Stimulated activated CD4-positive, alpha-beta T cell treated with anti-CD3 and anti-CD28 coated beads, Interleukin-12 subunit alpha, Interleukin-12 subunit beta, amount 100 ng/mL, for 48 hours (primary cell): ENCODE data around the gene UBN1.

Experiments
- DNase-seq, 3 donors: peaks; one replicate each; pipeline ENCODE4 v3.0.0-alpha.2; 2020; ENCODE audit warnings: low read depth in 2 of 3, low spot score in 1 of 3

The UBN1 gene

GRCh38 chr16:4820652-4821051, 26.6 kb upstream of the UBN1 start:
- no peak for DNase-seq

- no peak for DNase-seq
Measured at GRCh38 chr16:4825196-4825595, 22.1 kb upstream of the UBN1 start.

GRCh38 chr16:4826526-4826925, 20.8 kb upstream of the UBN1 start:
- no peak for DNase-seq

- no peak for DNase-seq
Measured at GRCh38 chr16:4826980-4827379, 20.3 kb upstream of the UBN1 start.

- no peak for DNase-seq
Measured at GRCh38 chr16:4828567-4829321, 18.5 kb upstream of the UBN1 start.

- no peak for DNase-seq
Measured at GRCh38 chr16:4830408-4830807, 16.9 kb upstream of the UBN1 start.

GRCh38 chr16:4831616-4832015, 15.7 kb upstream of the UBN1 start:
- DNase-seq = no peak

GRCh38 chr16:4832698-4833343, 14.5 kb upstream of the UBN1 start:
- DNase-seq = no peak

GRCh38 chr16:4833584-4833983, 13.7 kb upstream of the UBN1 start:
- no peak for DNase-seq

GRCh38 chr16:4836727-4837126, 10.6 kb upstream of the UBN1 start:
- no peak for DNase-seq

- no peak for DNase-seq
Measured at GRCh38 chr16:4837733-4838501, 9.4 kb upstream of the UBN1 start.

- DNase-seq = no peak
Measured at GRCh38 chr16:4839942-4840341, 7.3 kb upstream of the UBN1 start.

- DNase-seq = no peak
Measured at GRCh38 chr16:4840984-4841383, 6.3 kb upstream of the UBN1 start.

- peak in 1 of 3 donors; percentile 3 for DNase-seq
Measured at GRCh38 chr16:4846503-4846900, 779 bp upstream of the UBN1 start.

- DNase-seq = peak in 2 of 3 donors; percentile 6 to 20
Measured at GRCh38 chr16:4847774-4848587, 700 bp downstream of the UBN1 start.

GRCh38 chr16:4850211-4850610, 2.9 kb downstream of the UBN1 start:
- no peak for DNase-seq

GRCh38 chr16:4852221-4852872, 5.1 kb downstream of the UBN1 start:
- no peak for DNase-seq

- DNase-seq = no peak
Measured at GRCh38 chr16:4855371-4855770, 8.1 kb downstream of the UBN1 start.

- no peak for DNase-seq
Measured at GRCh38 chr16:4855804-4856203, 8.5 kb downstream of the UBN1 start.

- no peak for DNase-seq
Measured at GRCh38 chr16:4859190-4859899, 12.1 kb downstream of the UBN1 start.
